HT1080 (cell line): ENCODE data around the gene JAML. TPM values are rescaled to one million over a fixed set of nuclear protein-coding genes. Genes with fewer than 3 reads are reported as not detected.

ENCODE experiments used
- DNase-seq: peaks from one replicate; pipeline ENCODE4 v3.0.0-alpha.2; 2015; ENCODE audit warnings: low read depth
- total RNA-seq: library from RNA; depleted of rRNA; stranded (reverse); fragments of >200 nt; shearing (Covaris generic); gene quantifications from 2 replicates; pipeline ENCODE4 v1.2.3, GENCODE V29; 2014

JAML gene
- total RNA-seq, 1 experiment from 2014 or later: not detected

- no peak for DNase-seq
Observed at GRCh38 chr11:118168751-118169150, 56.1 kb downstream of the JAML start.

DNA sequence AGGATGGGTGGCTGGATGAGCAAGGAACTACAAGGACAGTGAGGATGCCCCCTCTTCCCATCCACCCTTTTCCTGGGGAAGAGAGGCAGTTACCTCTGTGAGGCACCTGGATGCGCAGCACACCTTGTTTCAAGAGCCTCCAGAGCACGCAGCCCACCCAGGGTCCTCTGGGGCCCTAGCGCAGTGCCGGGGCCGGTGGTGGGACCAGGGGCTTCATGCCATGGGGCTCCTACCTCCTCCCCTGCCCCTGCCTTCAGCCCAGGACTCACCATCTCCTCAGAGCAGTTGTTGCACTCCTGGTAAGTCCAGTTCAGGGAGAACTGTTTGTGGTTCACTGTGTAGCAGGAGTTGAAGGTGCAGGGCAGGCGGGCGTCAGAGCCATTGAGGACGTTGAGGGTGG is 56.5 kb downstream of the JAML start:
- no peak for DNase-seq

GRCh38 chr11:118167906-118168305 is 56.9 kb downstream of the JAML start:
- no peak for DNase-seq

GRCh38 chr11:118167253-118167652 is 57.6 kb downstream of the JAML start:
- DNase-seq: no peak

GRCh38 chr11:118166641-118167040 is 58.2 kb downstream of the JAML start:
- no peak for DNase-seq

GRCh38 chr11:118164885-118165284 is 59.9 kb downstream of the JAML start:
- no peak for DNase-seq

GRCh38 chr11:118163494-118163893 is 61.3 kb downstream of the JAML start:
- no peak for DNase-seq

- DNase-seq: no peak
Observed at GRCh38 chr11:118162846-118163245, 62.0 kb downstream of the JAML start.

GRCh38 chr11:118161786-118162185 is 63.0 kb downstream of the JAML start:
- DNase-seq: no peak

GRCh38 chr11:118157186-118157895 is 67.5 kb downstream of the JAML start:
- DNase-seq: no peak

DNA sequence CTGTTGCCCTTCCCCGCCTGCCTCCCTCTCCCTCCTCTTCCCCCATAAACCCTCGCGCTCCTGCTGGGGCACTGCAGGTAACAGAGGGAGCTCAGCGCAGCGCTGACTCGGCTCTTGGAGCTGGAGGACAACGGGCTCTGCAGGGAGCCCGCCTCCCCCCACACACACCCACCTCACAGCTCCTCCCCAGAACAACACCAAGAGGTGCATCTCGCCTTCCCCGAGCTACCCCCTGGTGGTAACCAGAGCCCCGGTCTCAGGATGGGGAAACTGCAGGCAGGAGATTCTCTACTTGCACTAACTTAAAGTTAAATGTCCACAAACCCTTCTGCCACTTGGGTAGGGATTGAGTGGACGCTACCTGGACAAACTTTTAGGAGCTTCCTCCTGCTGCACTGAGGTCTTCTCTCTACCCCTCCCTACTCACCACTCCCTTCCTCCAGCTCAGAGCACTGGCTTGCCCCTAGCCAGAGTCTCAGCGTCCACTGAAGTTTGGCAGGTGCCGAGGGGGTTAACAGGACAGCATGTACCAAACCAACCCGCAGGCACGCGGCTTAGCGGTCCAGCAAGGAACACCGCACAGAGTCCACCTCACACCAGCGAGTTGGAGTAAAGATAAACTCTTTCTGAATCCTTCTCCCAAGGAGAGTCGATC is 68.2 kb downstream of the JAML start:
- DNase-seq: no peak

- DNase-seq: no peak
Observed at GRCh38 chr11:118155776-118156530, 68.9 kb downstream of the JAML start.

- no peak for DNase-seq
Observed at GRCh38 chr11:118154641-118155040, 70.2 kb downstream of the JAML start.

GRCh38 chr11:118153976-118154375 is 70.8 kb downstream of the JAML start:
- no peak for DNase-seq

DNA sequence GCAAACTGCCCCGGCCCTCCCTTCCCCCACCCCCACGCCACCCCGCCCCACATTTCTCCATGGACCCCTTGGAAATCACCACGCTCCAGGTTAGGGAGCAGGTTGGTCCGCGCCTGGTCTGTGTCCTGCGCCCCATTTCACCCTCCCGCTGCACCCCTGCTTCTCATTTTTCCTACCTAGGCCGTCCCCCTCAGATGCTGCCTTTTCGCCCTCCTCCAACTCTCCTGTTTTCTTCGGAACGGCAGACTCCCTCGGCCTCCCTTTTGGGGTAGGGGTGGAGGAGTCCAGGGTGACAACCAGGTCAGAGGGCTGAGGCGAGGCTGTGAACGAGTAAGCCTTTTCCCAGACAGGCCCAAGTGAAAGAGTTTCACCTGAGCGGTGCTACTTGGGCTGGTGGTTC is 71.3 kb downstream of the JAML start:
- DNase-seq: no peak

DNA sequence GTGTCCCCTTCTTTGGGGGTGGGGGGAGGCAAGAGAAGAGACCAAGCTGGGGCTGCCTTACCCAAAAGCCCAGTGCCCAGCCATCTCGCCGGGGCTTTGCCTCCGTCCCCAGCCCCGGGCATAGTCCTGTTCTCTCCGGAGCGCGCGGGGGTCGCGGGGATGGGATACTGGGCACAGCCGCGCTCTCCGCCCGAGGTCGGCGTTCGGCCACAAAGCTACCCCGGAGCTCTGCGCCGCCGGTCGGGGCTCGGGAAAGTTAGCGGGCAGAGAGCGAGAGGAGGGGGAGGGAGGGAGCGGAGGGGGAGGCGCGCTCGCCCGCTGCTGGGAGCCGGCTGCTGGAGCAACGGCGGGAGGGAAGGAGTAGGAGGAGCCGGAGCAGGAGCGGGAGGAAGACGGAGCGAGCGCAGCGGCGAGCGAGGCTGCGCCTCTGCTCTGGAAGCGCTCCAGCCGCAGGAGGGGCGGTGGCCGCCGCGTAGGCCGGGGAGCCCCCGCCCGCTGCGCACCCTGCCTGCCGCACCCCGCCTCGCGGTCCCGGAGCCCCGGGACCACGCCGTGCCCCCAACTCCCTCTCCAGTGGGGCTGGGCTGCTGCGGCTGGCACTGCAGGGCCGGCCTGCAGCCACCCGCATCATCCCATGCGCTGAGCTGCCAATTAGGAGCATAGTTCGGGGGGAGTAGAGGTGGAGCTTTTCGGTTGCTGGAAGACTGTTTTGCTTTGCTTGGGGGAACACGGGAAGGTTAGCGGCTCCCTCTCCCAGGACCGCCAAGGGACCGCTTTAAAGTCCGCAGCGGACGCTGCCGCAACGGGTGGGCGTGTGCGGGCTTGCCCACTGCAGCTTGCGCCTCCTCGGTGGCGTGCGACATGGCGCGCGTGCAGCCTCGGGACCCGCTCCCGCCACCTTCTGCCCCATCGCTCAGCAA is 72.0 kb downstream of the JAML start, which contains the start of gene SCN4B:
Gene SCN4B (minus strand): TSS at position 272 of the 920 bp plus-strand sequence. CDS start 150 bp downstream, at position 122.
- no peak for DNase-seq

DNA sequence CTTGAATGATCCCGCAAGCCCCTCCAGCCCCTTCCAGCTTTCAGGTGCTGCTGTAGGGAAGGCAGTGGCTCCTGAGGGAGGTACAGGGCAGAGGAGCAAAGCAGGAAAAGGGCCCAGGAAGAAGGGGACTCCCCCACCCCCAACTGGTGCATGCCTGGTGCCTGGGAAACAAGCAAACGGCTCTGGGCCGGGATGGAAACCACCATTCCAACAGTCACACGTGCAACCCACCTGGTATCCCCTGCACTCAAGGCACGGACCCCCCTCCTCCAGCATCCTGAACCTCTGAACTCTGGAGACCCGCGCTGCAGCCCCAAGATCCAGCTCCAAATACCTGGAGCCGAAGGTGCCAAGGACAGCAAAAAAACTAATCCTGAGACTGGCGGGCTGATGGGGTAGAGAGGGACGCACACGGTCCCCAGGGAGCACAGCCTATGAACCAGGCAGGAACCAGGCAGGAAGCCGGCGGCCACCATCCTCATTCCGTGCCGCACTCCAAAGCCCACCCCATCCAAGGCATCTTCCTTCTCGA is 72.7 kb downstream of the JAML start:
- DNase-seq: no peak

GRCh38 chr11:118151431-118151830 is 73.4 kb downstream of the JAML start:
- DNase-seq: no peak

DNA sequence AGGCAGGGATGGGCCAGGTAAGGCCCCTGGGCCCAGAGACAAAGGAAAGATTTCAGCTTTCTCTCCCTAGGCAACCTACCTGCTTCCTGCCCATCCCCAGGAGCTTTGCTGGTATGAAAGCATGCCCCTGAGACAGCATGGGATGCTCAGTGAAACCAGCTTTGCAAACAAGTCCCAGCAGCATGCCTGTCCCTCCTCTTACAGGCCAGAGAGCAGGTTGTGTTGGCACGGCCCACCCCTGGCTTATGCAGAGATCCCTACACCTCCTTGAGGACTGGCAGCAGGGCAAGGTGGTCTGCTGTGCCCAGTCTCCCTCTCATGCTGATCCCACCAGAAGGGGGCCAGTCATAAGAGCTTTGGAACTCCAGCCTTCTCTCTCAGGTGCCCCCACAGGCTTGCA is 75.3 kb downstream of the JAML start:
- DNase-seq: no peak

DNA sequence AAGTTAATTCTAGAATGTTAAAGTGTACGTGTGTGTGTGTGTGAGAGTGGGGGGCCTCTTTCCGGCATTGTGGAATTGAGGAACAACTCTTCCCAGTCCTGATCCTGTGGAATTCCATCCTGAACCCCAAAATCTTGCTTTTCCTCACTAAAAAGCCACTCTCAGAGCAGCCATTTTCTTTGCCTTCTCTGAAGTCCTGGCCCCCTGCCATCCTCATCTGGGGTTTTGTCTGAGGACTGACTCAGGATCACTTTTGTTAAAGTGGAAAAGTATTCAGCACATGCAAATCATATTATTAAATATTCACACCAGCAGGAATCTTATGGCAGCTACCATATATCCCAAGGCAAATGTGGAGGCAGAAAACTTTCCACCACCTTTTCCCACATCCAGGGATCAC is 76.0 kb downstream of the JAML start:
- no peak for DNase-seq

DNA sequence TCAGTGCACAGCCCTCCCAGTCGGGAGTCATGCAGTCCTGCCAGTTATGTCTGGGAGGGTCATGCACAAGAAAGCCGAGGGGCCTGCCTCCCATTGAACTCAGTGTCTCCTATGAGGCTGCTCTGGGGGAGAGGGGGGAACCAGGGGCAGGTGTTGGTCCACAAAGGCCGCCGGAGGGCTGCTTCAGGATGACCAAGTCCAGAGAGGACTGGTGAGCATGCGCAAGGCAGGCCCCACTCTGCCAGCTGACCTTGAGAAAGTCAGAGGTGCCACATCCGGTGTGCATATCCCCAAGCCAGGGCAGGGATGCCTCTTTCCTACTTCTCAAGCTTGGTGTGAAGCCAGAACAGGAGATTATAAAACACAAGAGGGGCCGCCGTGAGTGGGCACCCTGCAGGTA is 76.6 kb downstream of the JAML start:
- peak; percentile 14 for DNase-seq
